Tongue (tissue), 2 donors: ENCODE measurements around the gene MED15. TPM values are rescaled to one million over a fixed set of nuclear protein-coding genes. Genes with fewer than 3 reads are reported as not detected.
A peak's percentile ranks its signal among the peaks of the same experiment; 100 is the strongest.

Source experiments
- DNase-seq: peaks from one replicate; pipeline ENCODE4 v3.0.0-alpha.2; 2015
- total RNA-seq: library from RNA; depleted of rRNA; stranded (reverse); fragments of >200 nt; gene quantifications from one replicate; pipeline ENCODE4 v1.2.3, GENCODE V29; 2014

The MED15 gene
- total RNA-seq, 1 donor from 2014 or later = 38.5 TPM

- no peak for DNase-seq
Observed at GRCh38 chr22:20511578-20512229, 4.3 kb downstream of the MED15 start.

DNA sequence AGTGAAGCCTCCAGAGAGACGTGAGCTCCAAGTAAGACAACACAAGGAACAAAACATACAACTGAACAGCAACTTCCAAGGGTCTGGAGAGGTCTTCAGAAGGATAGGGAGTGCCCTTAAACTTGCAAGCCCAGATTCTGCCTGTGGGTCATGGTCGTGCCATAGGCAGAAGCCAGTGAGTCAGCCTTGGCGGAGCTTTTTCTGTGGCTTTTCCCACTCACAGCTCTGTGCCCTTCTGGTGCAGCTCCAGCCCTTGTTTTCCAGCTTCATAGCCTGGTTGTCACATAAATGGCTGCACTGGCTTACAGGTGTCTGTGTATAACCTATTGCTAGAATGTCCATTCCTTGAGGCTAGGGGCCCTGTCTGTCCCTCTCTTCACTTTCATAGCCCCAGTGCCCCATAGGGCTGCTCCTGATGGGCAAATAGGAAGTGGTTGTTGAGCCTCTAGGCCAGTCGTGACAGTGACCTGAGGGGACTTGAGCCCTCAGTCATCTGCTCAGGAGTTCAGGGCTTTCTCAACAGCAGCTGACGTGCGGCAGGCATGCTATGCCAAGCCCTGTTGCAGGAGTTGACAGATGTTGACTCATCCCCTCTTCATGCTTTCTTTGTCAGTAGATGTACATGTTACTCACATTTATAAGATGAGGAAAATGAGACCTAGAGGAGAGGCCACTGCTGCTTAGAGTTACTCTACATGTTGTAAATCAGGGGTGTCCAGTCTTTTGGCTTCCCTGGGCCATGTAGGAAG, 7.4 kb downstream of the MED15 start:
- DNase-seq = no peak

DNA sequence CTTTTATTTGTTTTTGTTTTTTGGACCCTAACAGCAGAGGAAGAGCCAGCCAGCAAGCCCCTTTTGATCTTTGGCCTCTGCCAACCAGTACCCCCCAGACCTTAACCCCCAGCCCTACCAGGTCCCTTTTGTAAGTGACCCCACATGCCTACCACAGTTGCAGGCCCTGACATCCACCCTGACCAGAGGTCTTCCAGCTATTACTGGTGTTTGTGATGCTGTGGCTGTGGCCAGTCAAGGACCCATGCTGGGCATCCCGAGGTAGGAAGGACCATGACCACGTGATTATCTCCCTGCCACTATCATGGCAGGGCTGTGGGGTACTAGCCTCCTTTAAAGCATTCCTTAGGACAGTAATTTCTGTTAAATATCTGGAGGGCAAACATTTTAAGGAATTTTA, 9.0 kb downstream of the MED15 start:
- DNase-seq = no peak

DNA sequence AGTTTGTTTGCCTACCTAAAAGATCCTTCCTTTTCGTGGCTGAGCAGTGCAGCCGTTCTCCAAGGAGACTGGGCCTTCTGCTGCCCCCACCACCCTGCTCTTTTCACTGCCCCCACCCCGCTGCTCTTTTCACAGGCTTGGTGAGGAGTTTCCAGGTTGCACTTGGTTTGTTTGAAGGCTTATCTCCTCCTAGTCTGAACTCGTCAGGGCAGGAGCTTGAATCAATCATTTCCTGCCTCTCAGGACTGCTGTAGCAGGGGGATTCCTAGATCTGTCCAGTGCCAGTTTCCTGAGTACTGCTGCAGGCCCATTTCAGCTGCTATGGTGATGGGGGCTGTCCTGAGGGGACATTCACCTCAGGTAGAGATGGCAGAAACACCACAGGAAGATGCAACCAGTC, 10.0 kb downstream of the MED15 start:
- DNase-seq = no peak

DNA sequence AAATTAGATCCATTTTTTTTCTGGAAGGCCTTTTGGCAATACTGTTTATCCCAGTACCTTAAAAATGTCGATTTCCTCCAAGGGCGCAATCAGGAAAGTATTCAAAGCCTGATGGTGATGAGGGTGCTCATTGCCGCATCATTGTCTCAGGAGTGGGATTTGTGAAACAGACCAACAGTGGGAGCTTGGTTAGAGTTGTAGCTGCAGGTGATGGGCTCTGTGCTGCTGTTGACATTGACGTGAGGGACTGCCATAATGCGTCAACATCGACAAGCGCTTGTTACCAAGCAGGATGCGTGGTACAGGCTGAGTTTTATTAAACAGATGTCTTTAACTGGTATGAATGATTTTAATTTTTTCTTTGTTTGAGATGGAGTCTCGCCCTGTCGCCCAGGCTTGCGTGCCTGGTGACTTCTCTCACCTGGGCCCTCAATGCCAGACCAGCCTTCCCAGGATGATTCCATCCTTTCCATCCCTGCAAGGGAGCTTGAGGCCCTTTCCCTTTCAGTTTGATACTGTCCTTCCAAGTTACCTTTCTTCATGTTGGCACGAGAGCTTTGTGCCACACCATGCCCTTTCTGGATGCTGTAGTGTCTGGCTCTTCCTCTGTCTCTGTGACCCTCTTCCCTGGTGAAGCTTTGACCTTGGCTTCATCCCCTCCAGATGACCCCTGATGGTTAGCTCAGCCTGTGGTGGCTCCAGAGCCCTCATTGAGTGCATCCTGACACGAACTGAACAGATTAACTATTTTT, 10.6 kb downstream of the MED15 start:
- DNase-seq = no peak

DNA sequence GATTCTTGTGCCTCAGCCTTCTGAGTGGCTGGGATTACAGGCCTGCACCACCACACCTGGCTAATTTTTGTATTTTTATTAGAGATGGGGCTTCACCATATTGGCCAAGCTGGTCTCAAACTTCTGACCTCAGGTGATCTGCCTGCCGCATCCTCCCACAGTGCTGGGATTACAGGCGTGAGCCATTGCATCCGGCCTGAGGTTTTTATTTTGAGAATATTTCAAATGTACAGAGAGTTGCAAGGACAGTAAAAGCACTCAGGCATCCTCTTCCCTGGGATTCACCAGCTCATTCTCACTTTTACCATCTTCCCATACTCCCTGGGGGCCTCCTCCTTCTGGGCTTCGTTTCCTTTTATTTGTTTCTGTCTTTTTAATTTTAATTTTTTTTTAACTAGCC, 12.1 kb downstream of the MED15 start:
- DNase-seq = no peak

- no peak for DNase-seq
Observed at GRCh38 chr22:20520093-20520511, 12.7 kb downstream of the MED15 start.

- no peak for DNase-seq
Observed at GRCh38 chr22:20522134-20523004, 15.0 kb downstream of the MED15 start.

DNA sequence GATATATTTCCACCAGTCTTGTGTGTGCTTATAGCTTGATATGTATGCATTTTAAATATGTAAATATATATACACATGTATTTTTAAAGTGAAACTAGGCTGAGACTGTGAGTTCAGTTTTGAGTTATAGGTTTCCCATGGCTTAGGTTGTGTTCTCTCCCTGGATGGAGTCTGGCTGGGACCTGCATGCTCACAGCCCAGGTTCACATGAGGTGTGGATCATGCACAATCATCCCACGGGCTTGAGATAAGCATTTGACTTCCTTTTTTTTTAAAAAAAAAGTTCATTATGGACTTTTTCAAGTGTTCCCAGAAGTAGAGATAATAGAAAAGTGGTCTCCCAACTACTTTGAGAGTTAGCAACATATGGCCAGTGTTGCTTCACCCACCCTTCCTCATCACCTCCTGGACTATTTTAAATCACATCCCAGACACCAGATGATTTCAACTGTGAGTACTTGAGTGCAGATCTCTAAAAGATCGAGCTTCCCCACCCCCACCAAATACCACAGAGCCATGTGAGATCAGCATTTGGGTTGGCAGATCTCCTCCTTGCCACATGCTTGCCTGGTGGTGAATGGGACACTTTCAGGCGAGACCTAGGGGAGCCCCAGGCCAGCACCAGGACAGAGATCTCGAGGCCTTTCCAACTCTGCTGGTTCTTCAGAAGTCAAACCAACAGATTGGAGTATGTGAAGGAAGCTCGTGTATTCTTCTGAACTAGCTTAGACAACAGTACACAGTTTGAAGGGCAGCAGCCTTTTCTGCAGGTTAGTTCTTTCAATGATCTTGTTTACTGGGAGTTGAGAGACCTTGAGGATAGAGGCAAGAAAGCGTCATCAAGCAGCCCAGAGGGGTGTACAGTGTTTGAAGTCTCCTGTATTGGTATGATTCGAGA, 15.9 kb downstream of the MED15 start:
- DNase-seq = no peak

DNA sequence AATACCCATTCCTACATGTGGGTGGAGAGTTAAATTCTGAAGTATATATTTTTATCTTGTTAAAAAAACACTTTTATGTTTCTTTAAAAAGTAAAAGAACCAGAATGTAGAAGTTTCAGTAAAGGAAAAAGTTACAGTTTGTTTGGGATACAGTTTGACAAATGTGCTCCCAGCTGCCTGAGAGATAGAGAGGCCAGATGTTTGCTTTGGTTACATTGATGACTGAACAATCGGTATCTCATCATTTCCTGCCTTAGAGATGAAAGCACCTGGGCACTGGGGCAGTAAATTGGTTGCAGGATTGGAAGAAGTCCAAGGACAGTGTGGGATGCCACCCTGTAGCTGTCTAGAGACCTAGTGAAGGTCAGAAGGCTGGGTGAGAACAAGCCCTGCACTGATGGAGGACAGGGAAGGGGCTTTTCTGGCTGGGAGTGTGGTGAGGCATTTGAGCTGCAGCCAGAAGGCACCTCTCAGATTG, 16.6 kb downstream of the MED15 start:
- DNase-seq = no peak

- no peak for DNase-seq
Observed at GRCh38 chr22:20525048-20525447, 17.6 kb downstream of the MED15 start.

DNA sequence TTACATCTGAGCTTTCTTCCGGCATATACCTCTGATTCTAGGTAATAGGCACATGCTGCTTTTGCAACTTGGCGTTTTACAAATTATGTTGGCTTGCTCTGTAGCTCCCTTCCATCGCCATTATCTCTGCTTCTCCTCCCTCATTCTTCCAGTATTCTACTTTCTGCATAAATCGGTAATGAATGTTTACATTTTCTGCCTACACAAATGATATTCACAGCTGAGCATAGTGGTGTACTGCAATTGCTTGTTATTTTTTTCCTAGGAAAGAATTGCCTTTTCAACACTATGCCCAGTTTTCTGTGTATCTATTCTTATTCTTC, 18.9 kb downstream of the MED15 start:
- DNase-seq = no peak

DNA sequence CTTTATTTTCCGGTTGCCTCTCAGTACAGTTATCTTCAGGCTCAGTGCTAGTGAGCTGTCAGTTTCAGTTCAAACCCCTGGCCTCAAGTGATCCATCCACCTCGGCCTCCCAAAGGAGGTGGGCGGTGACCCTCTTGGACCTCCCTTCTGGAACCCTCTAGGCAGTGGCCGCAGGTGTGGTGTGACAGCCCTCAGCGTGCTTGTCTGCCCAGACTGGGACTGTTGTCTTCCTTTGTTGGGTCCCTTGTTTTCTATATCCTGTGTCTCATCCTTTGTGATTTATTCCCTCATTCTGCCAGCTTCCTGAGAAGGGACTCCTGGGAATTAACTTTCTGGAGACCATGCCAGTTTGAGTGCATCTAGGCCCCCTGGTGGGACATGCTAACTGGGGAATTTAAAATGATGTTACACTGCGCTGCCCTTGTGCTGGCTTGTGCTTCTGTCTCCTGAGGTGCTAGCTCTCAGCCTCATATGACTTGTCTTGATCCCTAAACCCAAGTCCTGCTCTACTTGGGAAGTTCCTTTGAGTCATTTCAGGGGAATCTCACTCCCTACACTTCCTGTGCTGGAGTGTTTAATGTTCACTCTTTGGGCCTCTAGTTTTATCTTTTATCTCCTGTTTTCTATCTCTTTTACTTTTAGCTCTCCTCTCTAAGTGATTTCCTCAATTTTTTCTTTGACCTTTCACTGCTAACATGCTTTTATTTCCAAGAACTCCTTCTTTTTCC, 19.4 kb downstream of the MED15 start:
- DNase-seq = no peak

DNA sequence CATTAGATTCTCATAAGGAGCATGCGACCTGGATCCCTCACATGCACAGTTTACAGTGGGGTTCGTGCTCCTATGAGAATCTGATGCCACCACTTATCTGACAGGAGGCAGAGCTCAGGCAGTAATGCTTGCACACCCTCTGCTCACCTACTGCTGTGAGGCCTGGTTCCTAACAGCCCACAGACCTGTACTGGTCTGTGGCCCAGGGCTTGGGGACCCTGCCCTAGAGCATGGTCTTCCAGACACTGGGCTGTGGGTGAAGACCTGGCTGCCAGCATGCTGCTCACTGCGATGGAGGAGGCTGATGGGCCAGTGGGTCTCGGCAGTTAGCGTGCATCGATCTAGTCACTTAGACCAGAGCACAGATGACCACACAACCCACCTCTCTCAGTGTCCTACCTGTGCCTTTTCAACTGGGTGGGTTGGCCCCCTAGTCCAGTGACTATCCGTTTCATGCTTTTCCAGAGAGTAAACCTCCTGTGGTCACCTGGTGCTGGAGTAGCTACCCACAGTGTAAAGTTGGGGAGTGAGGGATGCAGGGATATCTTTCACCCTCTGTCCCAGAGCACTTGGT, 21.1 kb downstream of the MED15 start:
- DNase-seq = no peak

DNA sequence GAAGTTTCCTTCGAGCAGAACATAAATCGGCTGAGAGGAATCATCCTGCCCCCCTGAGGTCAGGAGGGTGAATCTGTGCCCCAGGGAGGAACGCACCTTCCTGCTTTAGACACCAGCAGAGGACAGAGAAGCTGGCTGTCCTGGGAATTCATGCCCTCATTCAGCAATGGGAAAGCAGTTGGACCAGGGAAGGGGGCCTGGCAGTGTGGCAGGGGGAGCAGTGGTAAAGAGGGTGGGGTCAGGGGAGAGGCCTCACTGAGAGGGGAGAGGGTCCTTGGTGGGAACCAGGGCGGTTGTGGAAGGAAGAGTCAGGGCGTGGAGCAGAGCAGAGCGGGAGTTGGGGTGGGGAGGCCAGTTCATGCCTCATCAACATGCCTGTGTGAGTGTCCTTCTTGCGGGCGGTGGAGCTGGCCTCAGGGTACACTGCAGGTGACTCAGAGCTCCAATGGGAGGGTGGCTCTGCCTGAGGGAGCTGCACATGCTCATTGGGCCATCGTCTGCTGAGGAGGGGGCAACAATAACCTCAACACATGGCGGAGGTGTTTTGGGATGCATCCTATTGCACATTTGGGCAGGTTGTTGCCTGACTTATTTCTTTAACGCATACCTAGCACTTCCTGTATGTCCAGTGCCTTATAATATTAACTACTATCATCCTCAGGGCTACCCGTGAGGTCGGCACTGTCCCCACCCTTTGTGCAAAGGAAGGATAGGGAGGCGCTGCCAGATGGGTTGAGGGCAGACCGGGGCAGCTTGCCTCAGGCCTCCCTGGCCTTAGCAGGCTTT, 23.2 kb downstream of the MED15 start:
- DNase-seq = no peak

DNA sequence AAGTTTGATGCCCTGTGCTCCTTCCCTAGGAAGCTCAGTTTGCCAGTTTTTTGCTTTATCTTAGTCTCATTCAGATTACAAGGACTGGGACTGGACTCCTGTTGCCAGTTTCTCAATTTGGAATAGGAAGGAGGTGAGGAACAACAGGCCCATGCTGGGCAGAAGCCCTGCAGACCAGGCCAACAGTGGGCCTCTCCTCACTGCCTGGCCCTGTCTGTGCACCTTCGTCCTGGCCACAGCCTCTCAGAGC, 23.7 kb downstream of the MED15 start:
- no peak for DNase-seq

GRCh38 chr22:20531404-20532201, 24.2 kb downstream of the MED15 start:
- peak; percentile 84 for DNase-seq

DNA sequence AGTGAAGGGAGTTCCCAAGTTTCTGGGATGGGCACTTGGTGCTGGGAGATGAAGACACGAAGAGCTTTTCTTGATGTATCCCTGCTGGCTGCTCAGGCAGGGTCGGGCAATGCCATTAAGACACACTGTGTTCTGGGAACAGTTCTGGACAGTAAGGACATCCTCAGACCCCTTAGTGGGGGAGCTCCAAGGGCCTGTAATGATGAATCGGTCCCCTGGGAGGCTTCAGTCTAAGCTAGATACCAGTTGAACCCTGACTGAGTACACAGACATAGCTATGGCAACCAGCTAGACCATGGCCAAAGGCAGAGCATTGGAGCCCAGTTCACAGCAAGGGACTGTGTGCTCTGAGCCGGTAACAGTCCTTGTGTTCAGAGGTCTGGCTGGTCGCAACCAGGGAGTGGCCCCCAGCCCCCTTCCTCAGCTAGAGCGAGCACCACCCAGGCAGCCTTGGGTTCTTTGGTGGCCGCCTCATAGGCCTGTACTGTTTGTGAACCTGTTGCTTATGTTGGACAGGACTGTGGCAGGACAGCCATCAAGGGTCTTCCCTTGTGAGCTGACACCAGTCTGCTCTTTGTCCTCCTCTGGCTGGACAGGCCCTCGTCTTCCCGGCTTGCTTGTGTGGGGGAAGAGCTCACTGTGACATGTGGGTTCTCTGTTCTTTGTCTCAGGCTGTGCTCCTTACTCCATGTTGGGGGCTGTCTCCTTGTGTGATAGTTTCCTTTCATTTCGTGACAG, 25.0 kb downstream of the MED15 start:
- DNase-seq = no peak
